Tibial artery (tissue), 4 donors: ENCODE results near the gene C1QL1.

Experiments
- DNase-seq, 2 donors: peaks; one replicate each; pipeline ENCODE4 v3.0.0-alpha.2; 2019
- H3K27ac ChIP-seq, 2 donors: fragments of 200-600 bp; sonication (generic) in 1 of 2; 1 replicate in 1 of 2; 2 replicates in 1 of 2; pipeline ENCODE4 v1.5.1; 2018 to 2019; ENCODE audit warnings: mild to moderate bottlenecking in 1 of 2
- H3K27me3 ChIP-seq, 2 donors: fragments of 200-600 bp; sonication (generic) in 1 of 2; one replicate each; pipeline versions ENCODE4 v1.5.1 to v1.6.0; 2016 to 2019
- H3K36me3 ChIP-seq, 3 donors: fragments of 200-600 bp; sonication (generic) in 2 of 3; one replicate each; pipeline ENCODE4 v1.5.1; 2016 to 2019; ENCODE audit warnings: mild to moderate bottlenecking in 2 of 3
- H3K4me1 ChIP-seq, 4 donors: fragments of 200-600 bp; sonication (generic) in 2 of 4; 1 replicate in 3 of 4; 2 replicates in 1 of 4; pipeline ENCODE4 v1.5.1; 2016 to 2019
- H3K4me3 ChIP-seq, 2 donors: fragments of 200-600 bp; sonication (generic) in 1 of 2; 1 replicate in 1 of 2; 2 replicates in 1 of 2; pipeline ENCODE4 v1.5.1; 2018 to 2019; ENCODE audit warnings: mild to moderate bottlenecking in 2 of 2
- H3K9me3 ChIP-seq, 3 donors: fragments of 200-600 bp; sonication (generic) in 1 of 3; one replicate each; pipeline ENCODE4 v1.5.1; 2016 to 2019
- intact Hi-C: fragments of 100-400 bp; cut with DNase I; formaldehyde crosslinking; loops from one replicate; pipeline ENCODE4 v1.15.0; 2023; ENCODE audit warnings: low total_unique reads
- TF ChIP-seq, protein P1 (sequence below), 2 experiments: fragments of 200-600 bp in 1 of 2; fragments of 450-650 bp in 1 of 2; IDR thresholded peaks; one replicate each; pipeline ENCODE4 v1.5.1; 2017 to 2019; ENCODE audit warnings: antibody characterized with exemption in 2 of 2, mild to moderate bottlenecking in 1 of 2, moderate library complexity in 1 of 2

The C1QL1 gene

DNA sequence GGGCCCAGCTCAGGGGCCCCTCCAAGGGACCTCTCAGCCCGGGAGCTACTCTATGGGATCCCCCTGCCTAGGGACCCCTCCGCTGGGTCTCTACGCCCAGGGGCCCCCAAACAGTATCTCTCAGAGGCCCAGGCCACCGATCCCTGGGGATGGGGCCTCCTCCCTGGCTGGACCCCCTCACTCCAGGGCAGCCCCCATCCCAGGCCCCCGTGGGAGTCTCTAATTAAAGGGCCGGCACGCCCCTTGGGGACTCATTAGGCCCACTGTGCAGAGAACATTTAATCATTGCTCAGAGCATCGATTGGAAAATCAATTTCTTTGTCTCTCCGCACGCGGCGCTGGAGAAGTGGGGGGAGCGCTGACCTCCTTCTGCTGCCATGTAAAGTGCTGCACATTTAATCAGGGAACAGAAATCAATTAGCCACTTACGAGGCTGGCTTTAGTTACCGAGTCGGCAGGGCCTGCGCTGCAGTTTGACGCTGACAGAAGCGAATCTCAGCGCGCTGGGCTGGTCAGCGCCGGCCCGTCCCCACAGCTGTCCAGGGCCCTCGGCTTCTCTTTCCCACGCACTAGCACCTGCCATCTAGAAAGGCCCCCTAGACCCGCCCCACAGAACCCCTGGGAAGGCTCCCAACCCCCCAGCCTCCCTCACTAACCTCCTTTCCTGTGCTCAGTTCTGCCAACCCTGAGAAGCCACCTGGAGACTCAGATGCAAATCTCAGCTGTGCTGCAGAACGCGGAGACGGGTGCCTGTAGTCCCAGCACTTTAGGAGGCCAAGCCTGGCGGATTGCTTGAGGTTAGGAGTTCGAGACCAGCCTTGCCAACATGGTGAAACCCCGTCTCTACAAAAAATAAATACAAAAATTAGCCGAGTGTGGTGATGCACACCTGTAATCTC lies 20.2 kb upstream of the C1QL1 start:
- no peaks in the 10 kb centered on the region for H3K36me3 ChIP-seq
- H3K4me1 ChIP-seq = peaks cover 0 to 7% (median 2%) of the 10 kb centered on the region in 4 donors
- no peak for DNase-seq
- H3K27ac ChIP-seq = no peak overlapping the region
- peaks cover 0 to 37% of the 10 kb centered on the region in 2 donors for H3K27me3 ChIP-seq
- no peaks in the 10 kb centered on the region for H3K9me3 ChIP-seq
- TF ChIP-seq, protein P1, sequence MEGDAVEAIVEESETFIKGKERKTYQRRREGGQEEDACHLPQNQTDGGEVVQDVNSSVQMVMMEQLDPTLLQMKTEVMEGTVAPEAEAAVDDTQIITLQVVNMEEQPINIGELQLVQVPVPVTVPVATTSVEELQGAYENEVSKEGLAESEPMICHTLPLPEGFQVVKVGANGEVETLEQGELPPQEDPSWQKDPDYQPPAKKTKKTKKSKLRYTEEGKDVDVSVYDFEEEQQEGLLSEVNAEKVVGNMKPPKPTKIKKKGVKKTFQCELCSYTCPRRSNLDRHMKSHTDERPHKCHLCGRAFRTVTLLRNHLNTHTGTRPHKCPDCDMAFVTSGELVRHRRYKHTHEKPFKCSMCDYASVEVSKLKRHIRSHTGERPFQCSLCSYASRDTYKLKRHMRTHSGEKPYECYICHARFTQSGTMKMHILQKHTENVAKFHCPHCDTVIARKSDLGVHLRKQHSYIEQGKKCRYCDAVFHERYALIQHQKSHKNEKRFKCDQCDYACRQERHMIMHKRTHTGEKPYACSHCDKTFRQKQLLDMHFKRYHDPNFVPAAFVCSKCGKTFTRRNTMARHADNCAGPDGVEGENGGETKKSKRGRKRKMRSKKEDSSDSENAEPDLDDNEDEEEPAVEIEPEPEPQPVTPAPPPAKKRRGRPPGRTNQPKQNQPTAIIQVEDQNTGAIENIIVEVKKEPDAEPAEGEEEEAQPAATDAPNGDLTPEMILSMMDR (IDR thresholded peaks at IDR 0.05) = no peak
- no peak overlapping the region for H3K4me3 ChIP-seq
- intact Hi-C loops = no loop called here

DNA sequence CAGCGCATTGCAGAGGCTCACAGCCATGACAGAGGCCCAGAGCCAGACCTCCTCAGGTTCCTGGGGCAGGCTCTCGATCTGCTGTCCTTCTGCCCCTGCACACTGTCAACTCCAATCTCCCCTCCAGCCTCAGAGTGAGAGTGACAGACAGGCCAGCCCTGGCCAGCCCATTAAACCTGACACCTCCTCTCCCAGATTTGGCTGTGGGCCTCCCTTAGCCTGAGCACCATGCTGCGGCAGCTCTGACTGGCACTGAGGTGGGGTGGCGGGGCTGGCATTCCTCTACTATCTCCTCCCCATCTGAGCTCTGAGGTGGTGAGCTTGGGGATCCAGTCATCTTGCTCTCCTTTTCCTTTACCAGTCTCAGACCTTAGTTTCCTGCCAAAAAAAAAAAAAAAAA lies 15.5 kb upstream of the C1QL1 start:
- Histone ChIP-seq H3K27ac (no peak overlapping the region), H3K9me3 (no peaks in the 10 kb centered on the region), H3K4me3 (no peak overlapping the region), H3K4me1 (peaks cover 0 to 7% (median 2%) of the 10 kb centered on the region in 4 donors), H3K36me3 (no peaks in the 10 kb centered on the region), H3K27me3 (peaks cover 0 to 50% of the 10 kb centered on the region in 2 donors)
- intact Hi-C loops = no loop called here
- no peak for DNase-seq
- TF ChIP-seq, protein P1 (IDR thresholded peaks at IDR 0.05) = no peak

DNA sequence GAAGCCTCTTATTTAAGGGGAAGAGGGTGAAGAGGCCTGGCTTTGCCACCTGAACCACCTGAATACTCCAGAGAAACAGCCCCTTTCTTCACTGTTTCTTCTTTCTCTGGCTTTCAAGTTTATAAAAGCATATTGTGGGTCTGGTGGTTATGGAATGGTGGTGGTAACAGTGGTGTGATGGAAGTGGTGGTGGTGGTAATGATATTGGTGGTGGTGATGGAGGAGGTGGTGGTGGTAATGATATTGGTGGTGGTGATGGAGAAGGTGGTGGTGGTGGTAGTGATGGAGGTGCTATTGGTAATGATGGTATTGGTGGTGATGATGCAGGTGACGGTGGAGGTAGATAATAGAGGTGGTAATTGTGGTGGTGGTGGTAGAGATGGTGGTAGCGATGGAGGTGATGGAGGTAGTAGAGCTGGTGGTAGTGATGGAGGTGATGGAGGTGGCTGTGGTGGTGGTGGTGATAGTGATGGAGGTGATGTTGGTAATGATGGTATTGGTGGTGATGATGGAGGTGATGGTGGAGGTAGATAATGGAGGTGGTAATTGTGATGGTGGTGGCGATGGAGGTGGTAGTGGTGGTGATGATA lies 14.1 kb upstream of the C1QL1 start:
- TF ChIP-seq, protein P1 (IDR thresholded peaks at IDR 0.05) = no peak
- H3K4me1 ChIP-seq = peaks cover 0 to 1% (median under 1%) of the 10 kb centered on the region in 4 donors
- H3K27ac ChIP-seq = no peak overlapping the region

DNA sequence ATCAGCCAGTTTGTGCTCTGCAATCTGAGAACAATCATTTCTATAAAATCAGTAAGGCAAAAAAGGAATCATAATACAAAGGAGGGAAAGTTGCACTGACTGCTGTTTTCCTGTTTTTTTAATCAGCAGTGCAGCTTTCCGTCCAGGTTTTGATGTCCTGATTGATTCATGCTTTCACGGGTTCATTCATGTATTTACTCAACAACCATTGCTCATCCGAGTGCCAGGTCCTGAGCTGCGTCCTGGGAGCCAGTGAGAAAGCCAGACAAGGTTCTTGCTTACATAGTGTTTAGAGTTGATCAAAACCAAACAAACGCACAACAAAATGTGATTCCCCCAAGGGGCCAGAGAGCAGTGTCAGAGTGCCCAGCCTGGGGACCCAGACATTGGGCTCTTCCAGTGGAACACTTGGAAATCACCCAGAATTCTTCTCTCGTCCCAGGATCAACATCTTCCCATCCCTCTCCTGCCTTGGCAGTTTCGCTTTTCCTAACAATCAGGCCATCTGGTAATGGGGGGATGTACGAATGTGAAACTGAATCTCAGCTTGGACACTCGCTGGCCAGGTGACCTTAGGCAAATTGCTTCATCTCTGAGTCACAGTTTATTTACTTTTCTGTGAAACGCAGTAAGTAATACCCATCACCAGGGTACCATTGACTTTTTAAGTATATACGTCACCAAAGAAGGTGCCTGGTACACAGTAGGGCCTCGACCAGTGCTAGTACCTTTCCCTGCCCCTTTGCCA lies 13.3 kb upstream of the C1QL1 start:
- H3K4me1 ChIP-seq = no peaks in the 10 kb centered on the region
- intact Hi-C loops = no loop called here
- peaks cover 0 to 51% of the 10 kb centered on the region in 2 donors for H3K27me3 ChIP-seq
- TF ChIP-seq, protein P1 (IDR thresholded peaks at IDR 0.05) = no peak
- no peak overlapping the region for H3K27ac ChIP-seq
- DNase-seq = no peak
- H3K4me3 ChIP-seq = no peak overlapping the region
- no peaks in the 10 kb centered on the region for H3K9me3 ChIP-seq
- H3K36me3 ChIP-seq = no peaks in the 10 kb centered on the region

More for the DNA sequence above, 14.1 kb upstream of the C1QL1 start:
- intact Hi-C loops = no loop called here
- no peaks in the 10 kb centered on the region for H3K9me3 ChIP-seq
- no peak for DNase-seq
- H3K36me3 ChIP-seq = no peaks in the 10 kb centered on the region
- no peak overlapping the region for H3K4me3 ChIP-seq
- peaks cover 0 to 50% of the 10 kb centered on the region in 2 donors for H3K27me3 ChIP-seq

DNA sequence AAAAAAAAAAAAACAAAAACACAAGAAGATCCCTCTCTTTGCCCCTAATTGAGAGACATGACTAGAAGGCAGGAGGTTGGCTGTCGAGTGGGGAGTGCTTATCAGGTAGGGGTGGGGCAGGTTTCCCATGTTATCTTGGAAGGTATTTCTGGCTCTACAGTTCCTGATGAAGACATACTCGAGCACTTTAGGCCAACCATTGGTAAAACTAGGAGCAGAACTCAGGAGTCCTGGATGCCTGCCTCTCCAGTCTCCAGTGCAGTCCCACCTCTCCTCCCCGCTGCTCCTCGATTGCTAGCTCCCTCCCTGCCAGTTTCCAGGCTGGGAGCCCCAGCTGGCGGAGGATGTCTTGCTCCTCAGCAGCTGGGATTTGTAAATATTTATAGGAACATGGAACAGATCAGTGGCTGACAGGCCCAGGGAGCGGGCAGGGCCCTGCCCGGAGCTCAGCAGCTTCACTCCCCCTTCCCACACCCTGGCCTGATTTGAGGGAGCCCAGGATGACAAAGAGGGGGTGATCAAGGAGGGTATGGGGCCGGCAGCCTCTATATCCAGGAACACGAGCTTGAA lies 11.4 kb upstream of the C1QL1 start:
- DNase-seq = no peak
- Histone ChIP-seq H3K4me1 (no peaks in the 10 kb centered on the region), H3K4me3 (no peak overlapping the region), H3K36me3 (no peaks in the 10 kb centered on the region), H3K27ac (no peak overlapping the region), H3K9me3 (no peaks in the 10 kb centered on the region), H3K27me3 (peaks cover 0 to 49% of the 10 kb centered on the region in 2 donors)
- intact Hi-C loops = no loop called here
- TF ChIP-seq, protein P1 (IDR thresholded peaks at IDR 0.05) = no peak
